ENCODE data around the gene MYH14. TPM values are rescaled to one million over a fixed set of nuclear protein-coding genes. Genes with fewer than 3 reads are reported as not detected.
A peak's percentile ranks its signal among the peaks of the same experiment; 100 is the strongest.
"Not testable (repeated sequence)": the region's sequence is repeated elsewhere in the genome, so short reads cannot be mapped to it uniquely, and the experiment has no call there.

Gene MYH14
- total RNA-seq, 1 donor from 2014 or later: 70.5 TPM

DNA sequence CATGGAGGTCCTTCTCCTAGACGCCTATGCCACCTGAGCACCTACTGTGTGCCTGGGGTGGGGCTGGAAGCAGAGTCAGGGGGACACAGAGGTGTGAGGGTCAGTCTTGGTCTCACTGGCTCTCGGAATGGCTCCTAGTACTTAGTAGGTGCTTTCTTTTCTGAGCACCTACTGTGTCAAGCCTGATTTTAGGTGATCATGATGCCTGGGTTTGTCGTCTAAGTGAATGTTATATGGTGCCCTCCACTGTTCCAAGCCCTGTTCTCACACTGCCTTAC lies 20.0 kb downstream of the MYH14 start:
- ATAC-seq: no peak
- DNase-seq (ENCODE audit: low spot score): no peak

DNA sequence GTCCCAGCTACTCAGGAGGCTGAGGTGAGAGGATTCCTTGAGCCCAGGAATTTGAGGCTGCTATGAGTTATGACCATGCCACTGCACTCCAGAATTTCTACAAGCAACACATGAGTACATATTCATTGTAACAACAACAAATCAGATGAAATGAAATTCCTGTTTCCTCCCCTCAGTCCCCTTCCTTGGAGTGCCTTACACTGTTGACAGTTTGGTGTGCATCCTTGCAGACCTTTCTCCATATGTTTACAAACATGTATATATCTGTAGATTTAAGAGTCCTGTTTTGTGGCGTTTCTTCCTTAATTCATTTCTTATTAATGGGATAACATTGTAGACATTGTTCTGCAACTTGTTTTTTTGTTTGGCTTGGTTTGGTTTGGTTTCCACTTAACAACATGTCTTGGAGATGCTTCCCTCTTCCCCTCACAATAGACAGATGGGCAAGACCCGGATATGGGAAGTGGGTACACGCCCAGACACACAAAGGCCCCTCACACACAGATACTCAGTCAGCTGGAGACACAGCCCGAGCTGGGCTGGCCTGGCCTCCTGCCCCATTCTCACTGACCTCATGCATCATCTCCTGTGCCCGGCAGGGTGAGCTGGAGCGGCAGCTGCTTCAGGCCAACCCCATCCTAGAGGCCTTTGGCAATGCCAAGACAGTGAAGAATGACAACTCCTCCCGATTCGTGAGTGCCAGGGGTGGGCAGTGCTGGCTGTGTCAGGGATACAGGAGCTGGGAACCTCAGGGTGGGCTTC lies 21.7 kb downstream of the MYH14 start:
- DNase-seq (ENCODE audit: low spot score) (no peak), ATAC-seq (peak; percentile 72)

DNA sequence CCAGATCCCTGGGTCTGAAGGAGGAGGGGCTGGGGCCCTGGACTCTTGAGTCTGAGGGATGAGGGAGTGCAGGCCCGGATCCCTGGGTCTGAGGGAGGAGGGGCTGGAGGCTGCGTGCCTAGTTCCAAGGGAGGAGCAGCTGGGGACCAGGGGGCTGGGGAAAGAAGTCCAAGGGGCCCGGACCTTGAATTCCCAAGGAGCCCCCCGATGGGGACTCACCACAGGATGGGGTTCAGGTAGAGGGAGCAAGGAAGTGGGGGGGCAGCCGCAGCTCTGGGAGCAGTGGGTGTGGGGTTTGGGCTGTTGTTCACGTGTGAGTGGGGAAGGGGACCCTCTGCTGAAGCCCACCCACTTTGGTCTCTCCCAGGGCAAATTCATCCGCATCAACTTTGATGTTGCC lies 23.1 kb downstream of the MYH14 start:
- DNase-seq (ENCODE audit: low spot score): no peak
- ATAC-seq: no peak

DNA sequence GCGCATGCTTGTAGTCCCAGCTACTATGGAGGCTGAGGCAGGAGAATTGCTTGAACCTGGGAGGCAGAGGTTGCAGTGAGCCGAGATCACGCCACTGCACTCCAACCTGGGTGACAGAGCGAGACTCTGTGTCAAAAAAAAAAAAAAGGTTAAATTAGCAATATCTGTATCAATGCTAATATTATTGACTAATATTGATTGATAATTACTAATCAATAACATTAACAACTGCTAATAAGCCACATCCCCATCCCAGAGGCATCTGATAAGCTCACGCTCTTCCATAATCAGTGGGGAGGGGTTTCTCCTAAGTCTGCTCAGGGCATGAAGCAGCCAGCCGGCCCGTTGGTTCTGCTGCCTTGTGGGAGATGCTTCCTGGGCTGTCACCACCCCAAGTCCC lies 24.7 kb downstream of the MYH14 start:
- DNase-seq (ENCODE audit: low spot score); ATAC-seq: not testable (repeated sequence)

DNA sequence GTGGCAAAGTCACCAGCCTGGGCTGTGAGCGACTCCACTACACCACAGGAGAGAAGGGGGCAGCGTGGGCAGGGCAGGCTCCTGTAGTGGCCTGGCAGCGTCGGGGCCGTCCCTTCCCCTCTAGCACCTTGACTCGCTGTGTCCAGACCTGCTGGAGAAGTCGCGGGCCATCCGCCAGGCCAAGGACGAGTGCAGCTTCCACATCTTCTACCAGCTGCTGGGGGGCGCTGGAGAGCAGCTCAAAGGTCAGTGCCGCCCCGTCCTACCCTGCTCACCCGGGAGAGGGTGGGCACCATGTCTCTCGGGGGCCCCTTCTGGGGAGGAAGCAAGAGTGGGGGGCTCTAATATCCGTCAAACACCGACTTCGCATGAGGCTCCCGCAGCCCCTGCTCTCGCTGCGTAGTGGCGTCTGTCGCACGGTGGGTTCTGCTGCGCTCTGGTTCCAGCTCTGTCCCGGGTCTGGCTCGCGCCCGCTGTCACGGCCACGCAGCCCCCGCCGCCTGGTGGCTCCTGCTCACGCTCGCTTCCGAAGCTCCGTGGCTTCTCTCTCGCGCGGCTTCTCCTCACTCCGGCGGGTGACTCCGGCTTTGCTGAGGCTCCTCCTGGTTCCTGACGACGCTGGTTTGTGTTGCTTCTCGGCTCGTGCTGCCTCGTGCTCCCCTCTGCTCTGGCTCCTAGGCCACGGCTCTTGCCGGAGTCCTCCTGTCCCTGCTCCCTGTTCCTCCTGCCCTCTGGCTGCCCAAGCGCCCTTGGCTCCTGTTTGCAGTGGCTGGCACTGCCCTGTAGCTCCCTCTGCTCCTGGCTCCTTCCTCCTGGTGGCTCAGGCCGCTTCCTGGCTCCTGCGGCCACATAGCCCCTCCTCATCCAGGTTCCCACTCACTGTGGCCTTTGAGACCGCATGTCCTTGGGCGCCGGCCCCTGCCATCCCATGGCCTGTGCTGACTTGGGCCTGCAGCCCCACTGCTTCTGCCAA lies 27.2 kb downstream of the MYH14 start:
- peak; percentile 70 for ATAC-seq
- DNase-seq (ENCODE audit: low spot score): peak; percentile 80

DNA sequence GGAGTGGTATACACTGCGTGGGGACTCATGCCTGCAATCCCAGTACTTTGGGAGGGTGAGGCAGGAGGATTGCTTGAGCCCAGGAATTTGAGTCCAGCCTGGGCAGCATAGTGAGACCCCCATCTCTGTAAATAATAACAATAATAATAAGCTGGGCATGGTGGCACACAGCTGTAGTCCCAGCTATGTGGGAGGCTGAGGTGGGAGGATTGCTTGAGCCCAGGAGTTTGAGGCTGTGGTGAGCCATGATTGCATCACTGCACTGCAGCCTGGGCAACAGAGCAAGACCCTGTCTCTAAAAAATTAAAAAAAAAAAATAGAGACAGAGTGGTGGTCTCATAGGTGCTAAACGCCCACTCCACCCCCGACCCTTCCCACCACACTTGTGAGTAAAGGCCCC lies 28.0 kb downstream of the MYH14 start:
- not testable (repeated sequence) for ATAC-seq; DNase-seq (ENCODE audit: low spot score)

DNA sequence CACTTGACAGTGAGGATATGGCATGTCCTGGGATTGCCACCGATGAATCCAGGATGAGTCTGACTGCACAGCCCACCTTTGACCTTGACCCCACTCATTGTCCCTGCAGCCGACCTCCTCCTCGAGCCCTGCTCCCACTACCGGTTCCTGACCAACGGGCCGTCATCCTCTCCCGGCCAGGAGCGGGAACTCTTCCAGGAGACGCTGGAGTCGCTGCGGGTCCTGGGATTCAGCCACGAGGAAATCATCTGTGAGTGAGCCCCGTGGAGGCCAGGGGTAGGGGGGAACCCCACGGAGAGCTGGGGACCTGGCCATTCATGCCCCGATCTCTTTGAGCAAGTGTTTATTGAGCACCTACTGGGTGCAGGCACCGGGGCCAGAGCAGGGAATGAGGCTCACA lies 28.4 kb downstream of the MYH14 start:
- ATAC-seq (no peak), DNase-seq (ENCODE audit: low spot score) (no peak)

DNA sequence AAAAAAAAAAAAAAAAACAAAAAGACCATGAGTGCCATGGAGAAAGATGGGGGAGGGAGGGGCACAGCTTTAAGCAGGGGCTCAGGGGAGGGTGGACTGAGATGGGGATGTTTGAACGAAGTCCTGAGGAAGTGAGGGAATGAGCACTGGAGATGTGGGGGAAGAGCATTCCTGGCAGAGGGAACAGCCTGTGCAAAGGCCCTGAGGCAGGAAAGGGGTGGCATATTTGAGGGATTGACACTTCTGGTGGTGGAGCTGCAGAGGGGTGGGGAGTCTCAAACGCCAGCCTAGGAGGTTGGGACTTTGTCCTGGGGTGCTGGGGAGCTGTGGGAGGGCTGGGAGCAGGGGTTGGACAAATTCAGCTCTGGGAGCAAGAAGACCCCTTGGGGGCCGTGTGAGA lies 29.2 kb downstream of the MYH14 start:
- ATAC-seq (no peak), DNase-seq (ENCODE audit: low spot score) (no peak)

DNA sequence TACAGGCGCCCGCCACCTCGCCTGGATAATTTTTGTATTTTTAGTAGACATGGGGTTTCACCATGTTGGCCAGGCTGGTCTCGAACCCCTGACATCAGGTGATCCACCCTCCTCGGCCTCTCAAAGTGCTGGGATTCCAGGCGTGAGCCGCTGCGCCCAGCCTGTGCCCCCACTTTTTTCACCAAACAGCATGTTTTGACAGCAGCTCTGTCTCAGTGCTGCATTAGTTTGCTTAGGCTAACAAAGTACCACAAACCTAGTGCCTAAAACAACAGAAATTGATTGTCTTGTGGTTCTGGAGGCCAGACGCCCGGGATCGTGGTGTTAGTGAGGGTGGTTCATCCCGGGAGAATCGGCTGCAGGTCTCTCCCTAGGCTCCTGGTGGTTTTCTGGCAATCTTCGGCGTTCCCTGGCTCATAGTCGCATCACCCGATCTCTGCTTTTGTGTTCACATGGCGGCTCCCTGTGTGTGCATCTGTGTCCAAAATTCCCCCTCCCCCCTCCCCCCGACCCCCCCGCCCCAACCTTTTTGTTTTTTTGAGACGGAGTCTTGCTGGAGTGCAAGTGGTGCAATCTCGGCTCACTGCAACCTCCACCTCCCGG lies 30.0 kb downstream of the MYH14 start:
- ATAC-seq: peak; percentile 20
- DNase-seq (ENCODE audit: low spot score): no peak

DNA sequence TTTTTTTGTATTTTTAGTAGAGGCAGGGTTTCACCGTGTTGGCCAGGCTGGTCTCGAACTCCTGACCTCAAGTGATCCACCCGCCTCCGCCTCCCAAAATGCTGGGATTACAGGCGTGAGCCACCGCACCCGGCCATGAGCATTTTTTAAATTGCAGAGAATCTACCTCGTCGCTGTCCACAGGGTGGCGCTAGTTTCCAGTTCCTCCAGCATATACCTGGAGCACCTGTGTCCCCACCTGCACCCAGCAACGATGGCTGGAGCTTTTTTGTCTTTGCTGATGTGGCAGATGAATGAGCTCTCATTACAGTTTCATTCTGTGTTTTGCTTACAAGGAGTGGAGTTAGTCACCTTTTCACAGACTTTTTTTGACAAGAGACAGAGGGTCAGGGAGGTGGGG lies 34.1 kb downstream of the MYH14 start:
- ATAC-seq; DNase-seq (ENCODE audit: low spot score): not testable (repeated sequence)

DNA sequence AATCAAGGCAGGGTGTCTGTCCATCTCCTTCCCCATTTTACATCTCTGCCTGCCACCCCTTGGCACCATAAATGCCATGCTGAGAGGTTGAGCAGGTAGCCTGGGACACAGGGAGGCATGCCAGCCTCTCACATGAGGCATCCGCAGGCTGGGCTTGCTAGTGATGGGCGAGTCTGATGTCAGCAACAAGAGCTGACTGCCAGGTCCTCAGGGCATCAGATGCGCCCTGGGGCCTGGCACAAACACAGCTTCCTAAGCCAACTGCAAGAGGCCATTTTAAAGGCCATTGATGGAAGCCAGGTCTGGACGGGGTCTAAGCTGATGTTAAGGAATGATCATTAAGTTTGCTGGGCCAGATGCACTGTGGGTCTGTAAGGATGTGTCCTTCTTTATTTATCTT lies 34.6 kb downstream of the MYH14 start:
- no peak for DNase-seq (ENCODE audit: low spot score)

DNA sequence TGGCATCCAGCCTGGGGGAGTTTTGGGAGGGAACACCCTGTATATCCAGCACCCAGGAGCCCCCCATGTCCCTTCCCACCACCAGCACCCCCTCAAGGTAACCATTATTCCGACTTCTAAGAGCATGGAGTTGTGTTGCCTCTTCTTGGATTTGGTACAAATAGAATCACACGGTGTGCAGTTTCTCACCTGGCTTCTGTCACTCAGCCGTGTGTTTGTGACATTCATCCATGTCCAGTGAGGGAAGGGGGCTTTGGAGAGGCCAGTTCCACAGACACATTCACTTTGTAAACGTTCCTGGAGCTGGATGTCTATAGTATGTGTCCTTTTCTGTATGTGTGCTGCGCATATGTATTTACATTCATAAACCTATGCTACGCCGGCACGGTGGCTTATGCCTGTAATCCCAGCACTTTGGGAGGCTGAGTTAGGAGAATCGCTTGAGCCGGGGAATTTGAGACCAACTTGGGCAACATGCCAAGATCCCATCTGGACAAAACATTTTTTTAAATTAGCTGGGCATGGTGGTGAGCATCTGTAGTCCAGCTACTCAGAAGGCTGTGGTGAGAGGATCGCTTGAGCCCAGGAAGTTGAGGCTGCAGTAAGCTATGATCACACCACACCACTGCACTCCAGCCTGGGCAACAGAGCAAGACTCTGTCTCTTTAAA lies 36.6 kb downstream of the MYH14 start:
- ATAC-seq: no peak
- DNase-seq (ENCODE audit: low spot score): no peak

More for the DNA sequence above, 34.6 kb downstream of the MYH14 start:
- ATAC-seq: no peak

DNA sequence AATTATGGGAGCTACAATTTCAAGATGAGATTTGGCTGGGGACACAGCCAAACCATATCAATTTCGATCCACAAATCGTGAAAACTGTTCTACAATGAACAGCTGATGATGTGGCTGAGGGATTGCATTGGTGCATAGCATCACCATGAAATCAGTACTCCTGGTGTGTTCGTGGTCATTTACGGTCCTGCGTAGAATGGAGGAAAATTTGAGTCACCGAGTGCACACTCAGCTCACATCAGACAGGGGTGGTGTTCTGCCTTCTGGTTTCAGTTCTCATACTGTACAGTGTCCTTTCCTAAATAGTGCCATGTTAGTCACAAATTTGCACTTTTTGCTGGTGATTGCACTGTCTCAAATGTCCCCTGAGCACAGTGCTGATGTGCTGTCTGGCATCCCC lies 39.2 kb downstream of the MYH14 start:
- ATAC-seq: no peak

DNA sequence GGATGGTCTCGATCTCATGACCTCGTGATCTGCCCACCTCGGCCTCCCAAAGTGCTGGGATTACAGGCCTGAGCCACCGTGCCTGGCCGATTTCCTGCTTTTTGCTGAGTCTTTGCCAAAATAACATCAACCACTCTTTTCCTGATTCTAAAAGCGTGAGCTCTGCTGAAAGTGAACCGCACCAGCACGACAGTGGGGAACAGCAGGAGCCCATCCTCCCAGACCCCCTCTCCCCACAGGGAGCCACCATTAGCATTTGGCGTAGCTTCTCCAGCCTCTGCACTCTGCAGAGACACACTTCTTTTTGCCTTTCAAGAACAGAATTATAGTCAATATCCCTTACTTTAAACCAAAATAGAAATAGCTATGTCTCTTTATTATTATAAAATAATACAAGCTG lies 41.3 kb downstream of the MYH14 start:
- DNase-seq (ENCODE audit: low spot score) (no peak), ATAC-seq (no peak)

More for the DNA sequence above, 39.2 kb downstream of the MYH14 start:
- DNase-seq (ENCODE audit: low spot score): no peak

DNA sequence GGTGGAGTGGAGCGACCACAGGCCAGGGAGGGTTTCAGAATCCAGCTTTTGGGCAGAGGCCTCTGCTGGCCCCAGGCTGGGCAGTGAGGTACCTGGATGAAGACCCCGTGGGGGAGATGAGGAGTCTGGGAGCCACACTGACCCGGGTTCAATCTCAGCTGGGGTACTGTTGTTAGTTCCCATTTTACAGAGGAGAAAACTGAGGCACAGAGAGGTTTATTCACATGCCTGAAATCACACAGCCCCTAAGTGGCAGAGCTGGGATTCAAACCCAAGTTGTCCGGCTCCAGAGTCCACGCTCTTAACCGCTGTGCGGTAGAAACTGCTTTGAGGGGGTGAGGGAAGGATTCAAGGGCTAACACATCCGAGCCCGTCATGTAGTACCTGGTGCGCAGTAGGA lies 45.0 kb downstream of the MYH14 start:
- ATAC-seq (no peak), DNase-seq (ENCODE audit: low spot score) (no peak)

DNA sequence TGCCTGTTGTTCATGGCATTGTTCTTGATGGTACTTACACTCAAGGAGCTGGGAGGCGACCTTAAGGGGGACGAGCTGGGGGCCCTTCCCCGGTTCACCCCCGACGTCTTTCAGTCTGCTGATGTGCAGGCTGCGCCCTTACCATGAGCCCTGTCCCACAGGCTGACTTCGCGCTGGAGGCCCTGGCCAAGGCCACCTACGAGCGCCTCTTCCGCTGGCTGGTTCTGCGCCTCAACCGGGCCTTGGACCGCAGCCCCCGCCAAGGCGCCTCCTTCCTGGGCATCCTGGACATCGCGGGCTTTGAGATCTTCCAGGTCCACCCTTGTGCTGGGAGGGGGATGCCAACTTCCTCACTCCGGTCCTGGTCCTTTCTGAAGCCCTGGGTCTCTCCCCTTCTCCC lies 45.4 kb downstream of the MYH14 start:
- no peak for DNase-seq (ENCODE audit: low spot score)
- no peak for ATAC-seq

DNA sequence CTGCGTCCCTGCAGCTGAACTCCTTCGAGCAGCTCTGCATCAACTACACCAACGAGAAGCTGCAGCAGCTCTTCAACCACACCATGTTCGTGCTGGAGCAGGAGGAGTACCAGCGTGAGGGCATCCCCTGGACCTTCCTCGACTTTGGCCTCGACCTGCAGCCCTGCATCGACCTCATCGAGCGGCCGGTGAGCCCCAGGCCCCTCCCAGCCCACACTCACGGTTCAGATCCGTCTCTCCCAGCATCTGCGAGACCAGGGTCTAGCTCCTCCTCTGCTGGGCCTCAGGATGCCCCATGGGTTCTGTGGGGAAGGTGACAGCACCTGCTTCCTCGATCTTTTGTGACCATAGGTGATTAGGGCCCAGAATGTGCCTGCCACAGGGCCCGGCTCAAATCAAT lies 46.2 kb downstream of the MYH14 start:
- DNase-seq (ENCODE audit: low spot score) (no peak), ATAC-seq (no peak)

DNA sequence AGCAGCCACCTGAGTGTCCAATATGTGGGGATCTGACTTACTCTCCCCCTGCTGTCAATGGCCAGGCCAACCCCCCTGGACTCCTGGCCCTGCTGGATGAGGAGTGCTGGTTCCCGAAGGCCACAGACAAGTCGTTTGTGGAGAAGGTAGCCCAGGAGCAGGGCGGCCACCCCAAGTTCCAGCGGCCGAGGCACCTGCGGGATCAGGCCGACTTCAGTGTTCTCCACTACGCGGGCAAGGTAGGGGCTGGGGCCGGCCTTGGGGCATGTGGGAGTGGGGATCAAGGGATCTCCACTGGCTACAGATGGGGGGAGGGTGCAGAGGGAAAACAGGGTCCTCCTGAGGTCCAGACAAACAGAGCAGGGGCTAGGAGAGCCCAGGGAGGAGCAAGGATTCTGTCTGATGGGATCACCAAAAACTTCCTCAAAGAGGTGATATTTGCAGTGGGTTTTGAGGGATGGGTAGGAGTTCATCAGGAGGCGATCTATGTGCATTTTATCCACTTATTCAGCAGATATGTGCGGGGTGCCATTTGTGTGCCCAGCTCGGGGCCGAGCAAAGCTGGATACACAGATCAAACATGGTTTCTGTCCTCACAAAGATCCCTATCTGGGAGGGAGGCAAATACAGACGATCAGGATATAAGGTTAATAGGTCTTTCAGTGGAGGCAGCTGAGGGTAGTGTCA lies 47.2 kb downstream of the MYH14 start:
- ATAC-seq: no peak
- no peak for DNase-seq (ENCODE audit: low spot score)

DNA sequence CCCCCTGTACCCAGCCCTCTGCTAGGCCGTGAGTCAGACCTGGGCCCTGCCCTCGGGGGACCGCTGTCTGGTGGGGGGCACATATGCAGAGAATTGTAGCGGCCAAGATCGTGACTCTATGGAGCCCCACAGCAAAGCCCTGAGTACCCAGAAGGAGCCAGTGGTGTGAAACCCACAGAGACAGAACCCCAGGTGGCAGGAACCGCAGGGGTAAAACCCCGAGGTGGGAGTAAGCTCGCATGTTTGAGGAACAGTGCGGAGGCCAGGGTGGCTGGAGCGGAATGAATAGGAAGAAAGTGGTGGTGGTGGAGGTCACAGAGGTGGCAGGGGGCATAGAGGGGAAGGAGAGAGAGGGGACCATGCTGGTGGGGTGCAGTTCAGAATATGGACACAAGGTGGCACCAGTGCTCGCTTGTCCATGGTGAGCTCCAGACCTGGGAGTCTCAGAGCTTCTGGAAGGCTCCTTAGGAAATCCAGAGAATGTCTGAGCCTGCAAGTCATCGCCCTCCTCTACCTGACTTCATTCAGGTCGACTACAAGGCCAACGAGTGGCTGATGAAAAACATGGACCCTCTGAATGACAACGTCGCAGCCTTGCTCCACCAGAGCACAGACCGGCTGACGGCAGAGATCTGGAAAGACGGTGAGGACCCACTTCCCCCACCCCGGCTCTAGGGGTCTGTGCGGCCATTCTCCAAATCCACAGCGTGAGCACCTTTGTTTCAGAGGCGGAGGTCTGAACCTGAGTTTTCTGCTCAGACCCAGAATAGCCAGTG lies 48.9 kb downstream of the MYH14 start:
- peak; percentile 54 for ATAC-seq
- DNase-seq (ENCODE audit: low spot score): no peak

DNA sequence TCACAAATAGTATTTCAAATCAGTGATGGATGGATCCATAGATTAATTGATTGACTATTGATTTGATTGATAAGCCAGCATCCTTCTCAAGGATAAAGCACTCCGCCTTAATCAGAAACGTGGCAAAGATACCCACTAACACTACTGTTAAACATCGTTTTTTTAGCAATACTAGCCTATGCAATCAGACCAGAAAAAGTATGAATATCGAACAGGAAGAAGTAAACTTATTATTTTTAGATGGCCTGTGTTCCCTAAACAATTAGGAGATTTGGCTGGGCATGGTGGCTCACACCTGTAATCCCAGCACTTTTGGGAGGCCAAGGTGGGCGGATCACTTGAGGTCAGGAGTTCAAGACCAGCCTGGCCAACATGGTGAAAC lies 49.5 kb downstream of the MYH14 start:
- DNase-seq (ENCODE audit: low spot score) (no peak), ATAC-seq (no peak)
